PC-3 (cell line): ENCODE data around the gene TMEM242. TPM values are rescaled to one million over a fixed set of nuclear protein-coding genes. Genes with fewer than 3 reads are reported as not detected.
"Not testable (repeated sequence)": the region's sequence is repeated elsewhere in the genome, so short reads cannot be mapped to it uniquely, and the experiment has no call there.

ENCODE experiments used
- ATAC-seq: fragments of 200-7000 bp; cut with Tn5 transposase; 2 replicates; pipeline ENCODE4 v1.9.1; 2020; ENCODE audit warnings: mild to moderate bottlenecking, moderate library complexity
- BruUV-seq: library from RNA; stranded (reverse); fragments of 400-500 nt; replicated peaks from 2 replicates; lab custom pipeline; 2021; lab: Mats Ljungman, UMichigan
- CTCF ChIA-PET: fragments of 300-600 bp; sonication (Branson Sonifier 250); formaldehyde crosslinking; loops from one replicate; lab custom pipeline; 2022; ENCODE audit warnings: antibody characterized with exemption; lab: Charles Lee
- POLR2A ChIA-PET: fragments of 300-600 bp; sonication (Branson Sonifier 250); formaldehyde crosslinking; loops from one replicate; lab custom pipeline; 2022; ENCODE audit warnings: antibody characterized with exemption; ENCODE audit not compliant: unreplicated experiment; lab: Charles Lee
- DNase-seq: peaks from one replicate; pipeline ENCODE4 v3.0.0-alpha.2; 2015
- H2AFZ ChIP-seq: fragments of 300-600 bp; sonication (generic); 2 replicates; pipeline ENCODE4 v1.6.0; 2016; ENCODE audit warnings: antibody characterized with exemption, low read length
- H3F3A ChIP-seq: fragments of 300-600 bp; sonication (generic); one replicate; pipeline ENCODE4 v1.6.0; 2017; ENCODE audit warnings: antibody characterized with exemption, low read length, control low read depth, mild to moderate bottlenecking; ENCODE audit not compliant: unreplicated experiment
- H3K27ac ChIP-seq: fragments of 300-600 bp; sonication (generic); 2 replicates; pipeline ENCODE4 v1.5.1; 2016; ENCODE audit warnings: mild to moderate bottlenecking, low read length
- H3K27me3 ChIP-seq: fragments of 300-600 bp; sonication (generic); 2 replicates; pipeline ENCODE4 v1.6.1; 2016; ENCODE audit warnings: low read length, mixed read lengths
- H3K36me3 ChIP-seq: fragments of 300-600 bp; sonication (generic); 2 replicates; pipeline ENCODE4 v1.6.1; 2016; ENCODE audit warnings: low read depth, mixed run types, low read length, mixed read lengths
- H3K4me1 ChIP-seq: fragments of 300-600 bp; sonication (generic); 2 replicates; pipeline ENCODE4 v1.5.1; 2016; ENCODE audit warnings: low read length; ENCODE audit not compliant: insufficient read depth
- H3K4me2 ChIP-seq: fragments of 300-600 bp; sonication (generic); 2 replicates; pipeline ENCODE4 v1.6.0; 2016; ENCODE audit warnings: low read length
- H3K4me3 ChIP-seq: fragments of 300-600 bp; sonication (generic); 2 replicates; pipeline ENCODE4 v1.5.1; 2016; ENCODE audit warnings: mild to moderate bottlenecking, low read length, mixed read lengths
- H3K79me2 ChIP-seq: fragments of 300-600 bp; sonication (generic); 2 replicates; pipeline ENCODE4 v1.6.1; 2017; ENCODE audit warnings: low read length, mixed read lengths
- H3K9ac ChIP-seq: fragments of 300-600 bp; sonication (generic); 2 replicates; pipeline ENCODE4 v1.6.0; 2016; ENCODE audit warnings: mild to moderate bottlenecking, low read length
- H3K9me2 ChIP-seq: fragments of 300-600 bp; sonication (generic); replicated peaks from 2 replicates; pipeline ENCODE4 v1.6.1; 2016; ENCODE audit warnings: mixed run types, low read length, mixed read lengths
- H3K9me3 ChIP-seq: fragments of 300-600 bp; sonication (generic); 2 replicates; pipeline ENCODE4 v1.6.1; 2016; ENCODE audit warnings: low read length, mixed read lengths
- H4K20me1 ChIP-seq: fragments of 300-600 bp; sonication (generic); 2 replicates; pipeline ENCODE4 v1.6.1; 2016; ENCODE audit warnings: low read length, mixed read lengths
- EZH2 ChIP-seq: fragments of 300-600 bp; sonication (generic); IDR thresholded peaks from one replicate; pipeline ENCODE4 v1.6.1; 2017; ENCODE audit warnings: antibody characterized with exemption, mild to moderate bottlenecking, low read length; ENCODE audit not compliant: unreplicated experiment
- EZH2phosphoT487 ChIP-seq: fragments of 300-600 bp; sonication (generic); IDR thresholded peaks from 2 replicates; pipeline ENCODE4 v1.6.1; 2018; ENCODE audit warnings: mild to moderate bottlenecking, antibody characterized with exemption, low read length, borderline replicate concordance
- intact Hi-C: fragments of 100-400 bp; cut with micrococcal nuclease; formaldehyde crosslinking; loops from 2 replicates; pipeline ENCODE4 v1.9.0; 2023
- total RNA-seq: library from RNA; depleted of rRNA; stranded (reverse); fragments of >200 nt; gene quantifications from 2 replicates; pipeline ENCODE4 v1.2.3, GENCODE V29; 2014
- TF ChIP-seq, protein P1 (sequence below): fragments of 300-600 bp; sonication (generic); conservative IDR thresholded peaks from 2 replicates; pipeline ENCODE4 v1.5.1; 2017; ENCODE audit warnings: antibody characterized with exemption, low read depth, mild to moderate bottlenecking, low read length

The TMEM242 gene
- total RNA-seq, 1 experiment from 2014 or later: 7.9 TPM

DNA sequence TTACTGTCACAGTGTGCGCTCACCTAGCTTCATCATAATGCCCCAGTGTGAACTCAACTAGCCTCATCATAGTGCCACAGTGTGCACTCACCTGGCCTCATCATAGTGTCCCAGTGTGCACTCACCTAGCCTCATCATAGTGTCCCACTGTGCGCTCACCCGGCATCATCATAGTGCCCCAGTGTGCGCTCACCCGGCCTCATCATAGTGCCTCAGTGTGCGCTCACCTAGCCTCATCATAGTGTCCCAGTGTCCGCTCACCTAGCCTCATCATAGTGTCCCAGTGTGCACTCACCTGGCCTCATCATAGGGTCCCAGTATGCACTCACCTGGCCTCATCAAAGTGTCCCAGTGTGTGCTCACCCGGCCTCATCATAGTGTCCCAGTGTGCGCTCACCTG lies 10.6 kb downstream of the TMEM242 start:
- TF ChIP-seq EZH2phosphoT487: no peak
- CTCF ChIA-PET: no interaction called here
- no peaks in the 10 kb centered on the region for H3K9me2 ChIP-seq
- ATAC-seq (no peak), DNase-seq (no peak)
- H3K79me2 ChIP-seq: 0 out of 2 replicates have a peak, but pooled peaks cover 7% of the 10 kb centered on the region
- no peak overlapping the region for H3K27ac ChIP-seq
- H3F3A ChIP-seq: no peaks in the 10 kb centered on the region
- no peak overlapping the region for H2AFZ ChIP-seq
- intact Hi-C loops: no loop called here
- no TSS peak for BruUV-seq
- no peak overlapping the region for H3K9ac ChIP-seq
- no peaks in the 10 kb centered on the region for H3K9me3 ChIP-seq
- peaks cover 15% of the 10 kb centered on the region; the same call in 1 of the 2 replicates for H3K36me3 ChIP-seq
- peaks cover 13% of the 10 kb centered on the region for H3K4me1 ChIP-seq
- no peaks in the 10 kb centered on the region for H3K27me3 ChIP-seq
- no peaks in the 10 kb centered on the region for H4K20me1 ChIP-seq
- H3K4me2 ChIP-seq: no peak overlapping the region
- POLR2A ChIA-PET: no interaction called here
- H3K4me3 ChIP-seq: no peak overlapping the region

DNA sequence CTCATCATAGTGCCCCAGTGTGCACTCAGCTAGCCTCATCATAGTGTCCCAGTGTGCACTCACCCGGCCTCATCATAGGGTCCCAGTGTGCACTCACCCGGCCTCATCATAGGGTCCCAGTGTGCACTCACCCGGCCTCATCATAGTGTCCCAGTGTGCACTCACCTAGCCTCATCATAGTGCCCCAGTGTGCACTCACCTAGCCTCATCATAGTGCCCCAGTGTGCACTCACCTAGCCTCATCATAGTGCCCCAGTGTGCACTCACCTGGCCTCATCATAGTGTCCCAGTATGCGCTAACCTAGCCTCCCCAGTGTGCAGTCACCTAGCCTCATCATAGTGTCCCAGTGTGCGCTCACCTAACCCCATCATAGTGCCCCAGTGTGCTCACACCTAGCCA lies 12.6 kb downstream of the TMEM242 start:
- H3K27me3 ChIP-seq, H3K4me3 ChIP-seq, H3K4me2 ChIP-seq, DNase-seq, H4K20me1 ChIP-seq, CTCF ChIA-PET, H3K4me1 ChIP-seq, H3K27ac ChIP-seq, H3K9me2 ChIP-seq, H3K79me2 ChIP-seq, H3K9me3 ChIP-seq, POLR2A ChIA-PET, ATAC-seq, H3K9ac ChIP-seq, intact Hi-C loops, H3F3A ChIP-seq, H2AFZ ChIP-seq, BruUV-seq: not testable (repeated sequence)
- H3K36me3 ChIP-seq: peaks cover 15% of the 10 kb centered on the region; the same call in 1 of the 2 replicates

DNA sequence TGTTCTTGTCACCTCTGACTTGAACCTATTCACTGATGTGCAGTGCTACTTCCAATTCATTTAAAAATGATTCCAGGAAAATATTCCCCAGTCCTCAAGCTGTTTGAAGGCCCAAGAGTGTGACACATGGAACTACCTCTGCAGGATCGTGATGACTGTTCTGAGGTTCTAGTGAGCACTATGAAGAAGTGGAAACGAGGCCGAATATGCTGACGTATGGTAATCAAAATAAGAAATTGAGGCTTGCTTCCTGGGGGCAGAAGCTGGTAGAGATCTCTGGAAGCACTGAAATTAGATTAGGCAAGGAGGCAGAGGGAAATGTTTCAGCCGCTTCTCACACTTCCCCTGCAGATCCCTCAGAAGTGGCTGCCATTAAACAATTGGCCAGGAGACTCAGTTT lies 15.7 kb downstream of the TMEM242 start:
- ATAC-seq (no peak), DNase-seq (no peak)
- Histone ChIP-seq H3F3A (no peaks in the 10 kb centered on the region), H3K4me3 (no peak overlapping the region), H3K9me2 (no peaks in the 10 kb centered on the region), H3K4me1 (no peaks in the 10 kb centered on the region), H3K27me3 (no peaks in the 10 kb centered on the region), H3K79me2 (no peaks in the 10 kb centered on the region), H3K9ac (no peak overlapping the region), H4K20me1 (no peaks in the 10 kb centered on the region), H2AFZ (no peak overlapping the region), H3K27ac (no peak overlapping the region), H3K9me3 (no peaks in the 10 kb centered on the region), H3K4me2 (no peak overlapping the region), H3K36me3 (no peaks in the 10 kb centered on the region; the same call in 1 of the 2 replicates)
- TF ChIP-seq EZH2 (no peak), EZH2phosphoT487 (no peak)
- TF ChIP-seq, protein P1, sequence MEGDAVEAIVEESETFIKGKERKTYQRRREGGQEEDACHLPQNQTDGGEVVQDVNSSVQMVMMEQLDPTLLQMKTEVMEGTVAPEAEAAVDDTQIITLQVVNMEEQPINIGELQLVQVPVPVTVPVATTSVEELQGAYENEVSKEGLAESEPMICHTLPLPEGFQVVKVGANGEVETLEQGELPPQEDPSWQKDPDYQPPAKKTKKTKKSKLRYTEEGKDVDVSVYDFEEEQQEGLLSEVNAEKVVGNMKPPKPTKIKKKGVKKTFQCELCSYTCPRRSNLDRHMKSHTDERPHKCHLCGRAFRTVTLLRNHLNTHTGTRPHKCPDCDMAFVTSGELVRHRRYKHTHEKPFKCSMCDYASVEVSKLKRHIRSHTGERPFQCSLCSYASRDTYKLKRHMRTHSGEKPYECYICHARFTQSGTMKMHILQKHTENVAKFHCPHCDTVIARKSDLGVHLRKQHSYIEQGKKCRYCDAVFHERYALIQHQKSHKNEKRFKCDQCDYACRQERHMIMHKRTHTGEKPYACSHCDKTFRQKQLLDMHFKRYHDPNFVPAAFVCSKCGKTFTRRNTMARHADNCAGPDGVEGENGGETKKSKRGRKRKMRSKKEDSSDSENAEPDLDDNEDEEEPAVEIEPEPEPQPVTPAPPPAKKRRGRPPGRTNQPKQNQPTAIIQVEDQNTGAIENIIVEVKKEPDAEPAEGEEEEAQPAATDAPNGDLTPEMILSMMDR: no peak
- BruUV-seq: no TSS peak
- POLR2A ChIA-PET: no interaction called here
- intact Hi-C loops: no loop called here
- CTCF ChIA-PET: no interaction called here
